ENCODE data around the gene DHRS12.

- TF ChIP-seq, protein P1, sequence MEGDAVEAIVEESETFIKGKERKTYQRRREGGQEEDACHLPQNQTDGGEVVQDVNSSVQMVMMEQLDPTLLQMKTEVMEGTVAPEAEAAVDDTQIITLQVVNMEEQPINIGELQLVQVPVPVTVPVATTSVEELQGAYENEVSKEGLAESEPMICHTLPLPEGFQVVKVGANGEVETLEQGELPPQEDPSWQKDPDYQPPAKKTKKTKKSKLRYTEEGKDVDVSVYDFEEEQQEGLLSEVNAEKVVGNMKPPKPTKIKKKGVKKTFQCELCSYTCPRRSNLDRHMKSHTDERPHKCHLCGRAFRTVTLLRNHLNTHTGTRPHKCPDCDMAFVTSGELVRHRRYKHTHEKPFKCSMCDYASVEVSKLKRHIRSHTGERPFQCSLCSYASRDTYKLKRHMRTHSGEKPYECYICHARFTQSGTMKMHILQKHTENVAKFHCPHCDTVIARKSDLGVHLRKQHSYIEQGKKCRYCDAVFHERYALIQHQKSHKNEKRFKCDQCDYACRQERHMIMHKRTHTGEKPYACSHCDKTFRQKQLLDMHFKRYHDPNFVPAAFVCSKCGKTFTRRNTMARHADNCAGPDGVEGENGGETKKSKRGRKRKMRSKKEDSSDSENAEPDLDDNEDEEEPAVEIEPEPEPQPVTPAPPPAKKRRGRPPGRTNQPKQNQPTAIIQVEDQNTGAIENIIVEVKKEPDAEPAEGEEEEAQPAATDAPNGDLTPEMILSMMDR (IDR thresholded peaks at IDR 0.05), result no peak
- no peak for TF ChIP-seq POLR2A (IDR thresholded peaks at IDR 0.05)
Measured at GRCh38 chr13:51828730-51829567, 25.0 kb upstream of the DHRS12 start.

Measured in lower leg skin (tissue), 3 donors.